SHP77 (cell line): Measurements from ENCODE around the gene C11orf21.

Experiments used
- DNase-seq, 2 experiments: peaks; one replicate each; lab custom pipeline; 2025; lab: John Stamatoyannopoulos, UW

The C11orf21 gene

DNA sequence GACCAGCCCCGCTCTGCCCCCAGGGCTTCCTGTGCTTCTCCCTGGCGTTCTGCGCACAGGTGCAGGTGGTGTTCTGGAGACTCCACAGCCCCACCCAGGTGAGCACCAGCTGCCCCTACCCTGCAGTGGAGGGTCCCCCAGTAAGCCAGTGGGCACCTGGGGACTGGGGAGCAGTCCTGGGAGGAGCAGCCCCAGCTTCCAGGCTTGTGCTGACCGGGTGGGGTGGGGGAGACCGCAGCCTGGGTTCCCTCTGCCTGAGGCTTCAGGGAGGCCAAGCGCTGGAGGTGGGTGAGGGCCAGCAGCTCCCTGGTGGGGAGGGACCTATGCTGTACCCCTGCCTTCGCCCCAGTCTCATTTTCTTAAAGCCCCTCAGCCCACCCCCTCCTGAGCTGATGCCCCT, 7.0 kb upstream of the C11orf21 start:
- no peak for DNase-seq

DNA sequence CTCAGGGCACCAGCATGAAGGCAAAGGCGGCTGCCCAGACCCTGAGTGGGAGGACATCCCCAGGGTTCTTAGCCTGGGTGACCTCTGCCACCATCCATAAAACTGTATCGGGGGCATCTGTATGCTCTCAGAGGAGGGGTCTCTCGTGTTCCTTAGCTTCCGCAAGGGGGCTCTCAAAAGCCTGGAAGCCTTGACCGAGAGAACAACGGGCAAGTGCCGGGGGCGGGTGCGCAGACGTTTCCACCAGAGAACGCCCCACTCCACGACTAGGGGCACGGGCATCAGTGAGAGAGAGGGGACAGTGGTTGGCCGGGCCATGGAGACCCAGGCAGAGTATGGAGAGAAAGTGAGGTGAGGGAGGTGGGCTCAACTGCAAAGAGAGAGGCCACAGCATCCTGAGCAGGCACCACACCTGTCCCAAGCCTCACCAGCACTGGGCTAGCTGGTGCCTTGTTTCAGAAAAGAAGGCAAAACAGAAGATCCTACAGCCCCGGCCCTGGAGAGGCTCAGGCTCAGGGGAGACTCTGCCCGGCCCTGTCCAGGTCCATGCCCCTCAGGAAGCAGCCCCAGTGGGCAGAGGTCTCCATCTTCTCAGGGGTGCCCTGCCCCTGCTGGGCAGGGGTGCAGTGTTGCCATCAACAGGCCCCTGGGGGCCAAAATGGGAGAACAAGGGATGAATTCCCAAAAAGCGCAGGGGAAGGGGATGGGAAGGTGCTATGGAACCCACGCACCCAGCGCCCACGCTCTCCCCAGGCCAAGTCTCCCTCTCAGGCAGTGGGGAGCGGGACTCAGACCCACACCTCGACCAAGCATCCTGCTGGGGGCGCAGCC, 6.0 kb upstream of the C11orf21 start:
- DNase-seq, result no peak

GRCh38 chr11:2306877-2307500, 5.3 kb upstream of the C11orf21 start:
- DNase-seq, result no peak

GRCh38 chr11:2306452-2306823, 4.7 kb upstream of the C11orf21 start:
- DNase-seq, result no peak

DNA sequence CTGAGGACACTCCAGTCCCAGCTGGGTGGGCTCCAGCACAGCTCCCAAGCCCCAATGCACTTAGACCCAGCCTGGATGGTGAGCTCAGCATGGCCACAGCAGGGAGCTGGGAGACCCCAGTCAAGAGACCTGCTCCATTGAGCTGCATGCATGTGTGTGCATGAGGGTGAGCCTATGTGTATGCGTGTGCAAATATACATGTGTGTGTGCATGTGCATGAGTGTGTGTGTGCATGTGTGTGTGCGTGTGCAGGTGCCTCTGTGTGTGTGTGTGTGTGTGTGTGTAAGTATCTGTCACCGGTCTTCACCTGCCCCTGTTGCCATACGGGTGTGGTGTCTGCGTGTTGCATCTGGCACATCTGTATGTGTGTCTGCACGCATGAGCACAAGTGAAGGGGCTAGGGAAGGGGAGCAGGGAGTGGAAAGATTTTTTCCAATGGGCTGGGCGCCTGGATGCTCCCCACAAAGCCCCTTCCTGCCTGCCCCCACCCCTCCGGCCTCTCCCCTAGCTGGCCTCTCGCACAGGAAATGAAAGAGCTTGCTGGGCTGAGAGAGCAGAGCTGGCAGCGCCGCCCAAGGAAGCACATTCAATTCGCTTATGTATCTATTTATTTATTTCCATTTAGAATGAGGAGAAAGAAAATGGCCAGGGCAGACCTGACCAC, 4.2 kb upstream of the C11orf21 start:
- DNase-seq, result no peak

- peak in 1 of 2 experiments; percentile 8 for DNase-seq
These were observed 3.5 kb upstream of the C11orf21 start for GRCh38 chr11:2305140-2305778.

DNA sequence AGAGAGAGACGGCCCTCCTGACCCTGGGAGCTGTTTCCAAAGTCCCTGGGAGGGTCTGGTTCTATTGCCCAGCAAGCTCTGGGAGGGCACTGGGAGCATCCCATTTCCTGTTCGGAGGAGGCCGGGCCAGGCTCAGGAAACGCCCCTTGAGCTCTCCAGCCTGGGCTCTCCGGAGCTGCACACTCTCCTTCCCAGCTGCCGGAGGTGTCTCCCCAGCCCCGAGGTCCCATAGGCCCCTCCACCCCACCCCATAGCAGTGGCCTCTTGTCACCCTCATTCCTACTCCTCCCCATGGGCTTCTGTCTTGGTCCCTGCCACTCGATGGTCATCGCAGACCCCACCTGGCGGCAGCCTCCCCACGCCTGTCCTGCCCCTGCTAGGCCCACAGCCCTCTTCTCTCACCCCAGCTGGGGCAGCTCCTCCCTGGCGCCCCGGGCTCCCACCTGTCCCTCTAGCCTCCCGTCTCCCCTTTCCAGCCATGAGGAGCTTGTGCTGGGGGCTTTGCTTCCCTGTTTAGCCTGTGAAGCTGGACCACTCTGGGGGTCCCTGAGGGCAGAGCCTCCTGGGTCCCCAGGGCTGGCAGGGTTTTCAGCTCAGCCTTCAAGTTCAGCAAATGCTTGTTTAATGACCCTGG, 2.9 kb upstream of the C11orf21 start:
- no peak for DNase-seq

DNA sequence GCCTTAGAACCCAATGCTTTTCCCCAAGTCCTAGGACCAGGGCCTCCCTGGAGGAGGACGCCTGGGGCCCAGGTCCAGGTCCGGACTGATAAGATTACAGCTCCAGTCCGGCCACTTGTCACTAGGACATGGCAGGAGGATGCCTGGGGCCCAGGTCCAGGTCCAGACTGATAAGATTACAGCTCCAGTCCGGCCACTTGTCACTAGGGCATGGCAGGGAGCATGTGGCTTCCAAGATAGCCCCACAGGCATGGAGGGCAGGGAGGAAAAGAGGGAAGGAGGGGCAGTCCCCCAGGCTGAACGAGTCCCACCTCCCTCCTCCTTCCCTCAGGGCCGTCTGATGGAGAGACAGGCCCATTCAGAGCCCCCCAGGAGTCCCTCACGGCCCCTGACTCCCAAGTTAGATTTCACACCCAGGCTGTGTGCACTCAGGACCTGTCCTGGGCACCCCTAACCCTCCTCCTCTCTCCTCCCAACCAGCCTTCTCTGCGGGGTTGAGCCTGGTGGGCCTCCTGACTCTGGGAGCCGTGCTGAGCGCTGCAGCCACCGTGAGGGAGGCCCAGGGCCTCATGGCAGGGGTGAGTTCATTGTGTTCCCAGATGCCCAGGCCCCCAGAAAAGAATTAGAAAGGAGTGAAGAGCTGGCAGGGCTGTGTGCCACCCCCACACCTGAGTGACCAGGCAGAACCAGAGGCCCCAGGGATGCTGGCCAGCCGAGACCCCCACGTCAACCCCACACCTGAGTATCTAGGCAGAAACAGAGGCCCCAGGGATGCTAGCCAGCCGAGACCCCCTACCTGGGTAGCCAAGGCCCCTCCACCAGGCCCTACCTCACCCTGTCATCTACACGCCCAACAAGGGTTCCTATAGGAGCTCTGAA, 2.1 kb upstream of the C11orf21 start:
- no peak for DNase-seq

DNA sequence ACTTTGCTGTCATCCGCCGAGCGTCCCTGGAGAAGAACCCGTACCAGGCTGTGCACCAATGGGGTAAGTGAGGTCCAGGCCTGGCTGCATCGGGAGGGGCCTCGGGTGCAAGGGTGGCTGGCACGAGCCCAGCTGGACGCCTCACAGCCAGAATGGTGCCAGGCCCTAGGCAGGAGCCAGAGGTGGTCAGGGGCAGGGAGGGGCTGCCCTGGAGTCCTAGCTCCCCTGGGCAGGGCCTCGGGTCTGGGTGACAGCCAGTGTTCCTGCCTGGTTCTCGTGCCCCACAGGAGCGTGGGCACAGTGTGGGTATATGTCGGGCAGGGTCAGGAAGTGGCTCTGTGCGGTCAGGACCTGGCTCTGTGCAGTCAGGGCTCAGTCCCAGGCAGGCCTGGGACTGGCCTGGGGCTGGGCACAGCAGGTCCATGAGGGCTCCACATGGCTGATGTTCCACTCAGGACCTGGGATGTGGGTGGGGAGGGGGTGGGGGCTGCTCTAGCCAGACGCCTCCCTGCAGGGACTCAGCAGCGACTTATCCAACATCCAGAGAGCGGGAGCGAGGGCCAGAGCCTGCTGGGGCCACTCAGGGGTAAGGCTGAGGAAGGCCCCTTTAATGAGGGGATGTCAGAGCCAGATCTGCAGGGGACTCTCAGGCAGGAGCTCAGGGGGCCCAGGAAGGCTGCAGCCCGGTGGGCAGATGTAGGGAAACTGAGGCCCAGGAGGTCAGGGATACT, 1.3 kb upstream of the C11orf21 start:
- no peak for DNase-seq

DNA sequence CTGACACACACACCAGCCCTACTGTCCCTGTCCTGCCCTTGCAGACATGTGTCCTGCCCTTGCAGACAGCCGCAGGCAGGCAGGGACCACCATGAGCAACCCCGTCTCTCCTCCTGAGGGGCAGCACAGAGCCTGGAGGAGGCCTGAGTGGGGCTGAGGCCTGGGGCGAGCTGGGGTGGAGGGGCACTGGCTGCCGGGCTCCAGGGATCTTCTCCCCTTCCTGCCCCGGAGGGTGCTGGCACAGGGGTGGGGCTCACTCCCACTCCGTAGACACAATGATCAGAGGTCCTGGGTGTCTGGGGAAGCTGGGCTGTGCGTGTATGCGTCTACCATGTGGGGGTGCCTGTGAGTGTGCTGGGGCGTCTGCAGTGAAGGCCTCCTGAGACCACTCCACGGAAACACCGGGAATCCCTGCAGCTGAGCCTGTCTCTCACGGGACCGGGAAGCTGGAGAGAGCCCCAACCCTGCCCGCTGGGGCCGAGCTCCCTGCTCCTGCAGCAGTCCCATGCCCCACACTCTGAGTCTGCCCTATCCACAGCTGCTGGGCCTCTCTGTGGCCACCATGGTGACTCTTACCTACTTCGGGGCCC, 683 bp upstream of the C11orf21 start:
- DNase-seq, result no peak

DNA sequence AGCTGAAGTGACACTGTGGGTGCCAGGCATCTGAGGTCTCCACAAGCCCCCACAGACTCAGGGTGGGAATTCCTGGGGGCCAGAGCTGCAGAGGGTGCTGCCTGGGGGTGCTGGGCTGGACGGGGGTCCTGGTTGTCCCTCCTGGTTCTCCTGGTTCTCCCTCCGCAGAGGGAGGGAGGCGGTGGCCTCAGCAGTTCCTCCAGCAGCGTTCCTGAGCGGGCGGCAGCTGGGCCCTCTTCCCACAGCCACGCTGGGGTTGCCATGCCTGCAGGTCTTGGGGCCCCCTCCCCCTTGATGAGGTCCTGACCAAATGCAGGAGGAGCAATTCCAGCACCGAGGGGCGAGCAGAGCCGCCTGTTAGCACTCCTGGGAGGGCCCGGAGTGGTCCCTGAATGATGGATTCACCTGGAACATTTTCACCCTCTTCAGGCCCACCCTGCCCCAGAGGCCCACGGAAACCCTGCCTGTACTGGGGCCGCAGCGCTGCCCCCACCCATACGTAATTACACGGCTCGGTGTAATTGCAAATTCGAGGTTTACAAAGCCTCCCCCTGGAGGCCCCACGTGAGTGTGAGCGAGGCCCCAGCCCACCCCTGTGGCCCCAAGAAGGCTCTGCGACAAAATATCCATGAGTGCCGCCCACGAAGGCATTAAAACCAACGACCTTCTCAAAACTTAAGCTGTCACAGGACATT, 635 bp downstream of the C11orf21 start:
- no peak for DNase-seq

DNA sequence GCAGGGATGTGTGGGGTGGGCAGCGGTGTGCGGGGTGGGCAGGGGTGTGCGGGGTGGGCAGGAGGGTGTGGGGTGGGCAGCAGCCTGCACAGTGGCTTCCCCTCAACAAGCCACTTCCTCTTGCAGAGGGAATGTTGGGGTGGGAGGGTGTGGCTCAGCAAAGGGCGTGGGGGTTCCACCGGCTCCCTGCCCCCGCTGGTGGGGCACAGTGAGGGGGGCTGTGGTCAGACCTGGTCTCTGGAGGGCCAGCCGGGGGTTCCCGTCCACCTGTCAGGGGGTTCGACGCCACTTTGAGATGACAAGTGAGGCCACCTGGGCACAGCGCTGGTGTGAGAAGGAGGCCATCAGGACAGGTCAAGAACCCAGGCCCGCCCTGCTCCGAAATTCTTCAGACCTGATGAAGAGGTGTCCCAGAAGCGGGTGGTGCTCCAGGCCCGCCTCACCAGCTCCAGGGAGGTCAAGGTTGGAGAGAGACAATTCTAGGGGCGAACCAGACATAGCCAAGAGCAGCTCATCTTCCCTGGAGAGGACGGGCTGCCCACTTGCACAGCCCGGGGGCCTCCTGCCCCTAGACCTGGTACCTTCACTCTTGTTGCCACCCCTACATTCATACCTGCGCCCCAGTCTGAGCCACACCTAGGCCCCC, 1.3 kb downstream of the C11orf21 start:
- DNase-seq, result no peak

- DNase-seq, result no peak
These were observed 1.9 kb downstream of the C11orf21 start for GRCh38 chr11:2299773-2300172.

DNA sequence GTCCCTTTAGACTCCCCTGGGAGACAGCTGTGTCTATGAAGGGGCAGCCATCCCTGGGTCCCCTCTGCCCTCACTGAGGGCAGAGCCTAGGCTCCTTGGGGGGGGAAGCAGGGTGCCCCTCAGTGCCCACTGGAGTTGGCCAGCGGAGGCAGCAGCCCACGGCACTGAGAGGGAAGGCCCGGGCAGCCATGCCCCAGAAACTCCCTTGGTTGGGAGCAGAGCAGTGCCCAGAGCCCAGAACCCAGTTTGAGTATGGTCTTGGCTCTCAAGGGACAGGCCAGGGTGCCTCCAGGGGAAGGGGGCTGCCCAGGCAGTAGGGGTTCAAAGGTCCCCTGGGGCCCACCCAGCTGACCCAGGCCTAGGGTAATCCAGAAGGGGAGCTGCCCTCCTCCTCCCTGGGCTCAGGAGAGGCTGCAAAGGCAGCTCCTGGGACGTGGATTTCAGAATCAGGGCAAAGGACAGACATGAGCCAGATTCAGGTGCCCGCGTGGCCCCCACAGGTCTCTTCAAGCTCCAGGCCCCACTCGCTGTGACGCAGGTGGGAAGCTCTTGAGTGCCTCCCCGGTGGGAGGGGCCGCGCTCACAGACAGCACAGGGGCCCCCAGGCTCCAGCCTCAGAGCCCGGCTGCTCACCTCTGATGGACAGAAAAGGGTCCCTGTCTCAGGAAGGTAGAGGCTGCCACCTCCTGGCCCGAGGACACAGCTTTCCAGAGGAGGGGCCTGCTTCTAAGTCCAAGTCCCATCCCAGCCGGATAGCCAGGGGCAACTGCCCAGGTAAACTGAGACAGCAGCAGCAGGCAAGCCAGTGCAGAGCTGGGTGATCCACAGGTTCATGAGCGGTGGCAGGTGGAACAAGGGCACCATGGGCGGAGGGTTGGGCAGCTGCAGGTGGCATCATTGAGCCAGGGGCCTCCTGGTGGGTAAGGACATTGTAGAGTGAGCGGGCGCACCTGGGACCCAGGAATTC, 2.6 kb downstream of the C11orf21 start:
- DNase-seq, result peak in 1 of 2 experiments; percentile 8

DNA sequence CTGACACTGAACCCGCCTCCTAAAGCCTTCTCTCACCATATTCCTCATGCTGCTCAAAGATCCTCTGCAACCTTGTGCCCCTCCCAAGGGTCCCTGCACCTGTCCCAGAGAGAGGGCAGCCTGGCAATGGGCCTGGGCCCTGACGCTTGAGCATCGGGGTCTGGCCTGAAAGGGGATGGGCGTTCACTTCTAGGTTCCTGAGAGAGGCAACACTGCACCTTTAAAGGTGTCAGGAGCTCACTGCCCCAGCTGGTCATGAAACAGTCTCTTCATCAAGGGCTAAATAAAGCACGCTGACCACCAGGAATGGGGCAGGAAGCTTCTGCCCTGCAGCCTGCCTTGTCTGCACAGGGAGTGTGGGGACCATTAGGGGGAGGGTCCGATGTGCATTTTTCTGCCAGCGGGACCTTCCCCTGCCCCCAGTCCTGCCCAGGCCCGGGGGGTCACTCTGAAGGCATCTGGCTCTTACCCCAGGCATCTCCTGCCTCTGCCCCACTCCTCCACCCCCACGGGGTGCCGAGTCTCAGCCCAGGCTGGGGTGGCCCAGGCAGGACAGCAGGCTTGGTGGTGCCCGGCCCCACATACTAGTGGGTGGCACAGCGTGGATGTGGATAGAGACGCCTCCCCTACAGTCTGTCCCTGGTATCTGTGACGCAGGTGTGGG, 3.5 kb downstream of the C11orf21 start:
- DNase-seq, result no peak

- DNase-seq, result no peak
These were observed 4.1 kb downstream of the C11orf21 start for GRCh38 chr11:2297623-2298030.
